HuH-7 (cell line): ENCODE measurements around the gene SHC3.

Experiments used
- DNase-seq: peaks from one replicate; pipeline ENCODE4 v3.0.0; 2011; ENCODE audit warnings: low spot score

The SHC3 gene

DNA sequence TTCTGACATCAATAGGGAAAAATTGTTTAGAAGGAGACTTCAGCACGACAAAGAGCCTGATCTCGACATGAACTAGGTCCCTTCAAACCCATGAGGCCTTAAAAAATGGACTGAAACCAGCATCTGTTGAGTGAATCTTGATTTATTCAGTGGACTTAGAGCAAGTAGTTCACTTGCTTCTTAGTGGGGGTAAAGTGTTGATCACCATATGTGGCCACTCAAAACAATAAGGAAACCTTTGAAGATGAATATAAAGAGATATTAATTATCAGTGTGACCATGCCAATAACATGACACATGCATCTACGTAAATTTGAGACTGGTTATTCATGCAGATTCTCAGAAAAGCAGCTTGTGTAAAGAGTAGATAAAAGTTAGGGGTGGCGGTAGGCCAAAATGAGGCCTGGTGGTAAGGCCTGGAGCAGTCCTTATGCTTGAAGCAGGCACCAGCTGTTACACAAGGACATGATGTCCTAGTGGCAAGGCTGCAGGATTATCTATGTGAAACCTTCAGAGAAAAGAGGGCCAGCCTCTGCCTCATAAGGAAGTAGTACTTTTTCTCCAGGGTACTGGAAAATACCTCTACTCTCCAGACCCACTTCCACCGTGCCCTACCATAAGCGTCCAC, 126.0 kb downstream of the SHC3 start:
- DNase-seq = no peak

DNA sequence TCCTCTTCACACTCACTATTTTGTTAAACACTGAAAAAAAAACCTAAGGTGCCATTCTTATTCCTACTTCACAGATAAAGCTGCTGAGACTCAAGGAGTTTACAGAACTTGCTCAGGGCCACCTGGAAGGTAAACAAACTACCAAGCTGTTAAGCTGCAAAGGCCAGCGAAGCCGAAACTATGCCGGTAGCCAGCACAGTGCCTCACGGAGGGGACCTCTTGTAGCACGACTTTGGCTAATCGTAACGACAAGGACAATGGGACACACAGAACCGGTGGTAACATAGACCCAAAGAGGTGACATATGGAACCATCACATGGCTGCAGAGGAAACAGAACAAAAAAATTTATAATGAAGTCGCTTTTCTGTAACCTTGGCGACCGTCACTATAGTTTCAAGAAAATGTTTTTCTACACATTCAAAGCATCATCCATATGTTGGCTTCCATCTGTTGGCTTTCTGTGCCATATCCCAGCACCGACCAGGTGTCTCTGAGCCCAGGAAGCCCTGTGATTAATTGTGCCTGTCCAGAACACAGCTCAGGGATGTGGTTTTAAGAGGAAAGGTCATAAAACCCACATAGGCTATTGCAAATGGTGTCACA, 127.1 kb downstream of the SHC3 start:
- no peak for DNase-seq

DNA sequence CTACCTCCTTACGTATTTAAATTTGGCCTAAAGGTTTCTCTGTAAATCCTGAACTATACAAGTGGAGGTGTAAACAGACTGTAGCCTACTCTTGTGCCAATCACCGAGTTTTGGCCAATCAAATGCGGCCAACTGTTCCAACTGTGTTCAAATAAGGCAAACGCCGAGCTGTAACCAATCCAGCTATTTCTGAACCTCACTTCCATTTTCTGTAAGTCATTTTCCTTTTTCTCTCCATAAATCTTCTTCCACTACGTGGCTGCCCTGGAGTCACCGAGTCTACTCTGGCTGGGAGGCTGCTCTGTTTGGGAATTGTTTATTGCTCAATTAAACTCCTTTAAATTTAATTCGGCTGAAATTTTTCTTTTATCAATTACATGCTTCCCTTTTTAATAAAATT, 129.0 kb downstream of the SHC3 start:
- no peak for DNase-seq

DNA sequence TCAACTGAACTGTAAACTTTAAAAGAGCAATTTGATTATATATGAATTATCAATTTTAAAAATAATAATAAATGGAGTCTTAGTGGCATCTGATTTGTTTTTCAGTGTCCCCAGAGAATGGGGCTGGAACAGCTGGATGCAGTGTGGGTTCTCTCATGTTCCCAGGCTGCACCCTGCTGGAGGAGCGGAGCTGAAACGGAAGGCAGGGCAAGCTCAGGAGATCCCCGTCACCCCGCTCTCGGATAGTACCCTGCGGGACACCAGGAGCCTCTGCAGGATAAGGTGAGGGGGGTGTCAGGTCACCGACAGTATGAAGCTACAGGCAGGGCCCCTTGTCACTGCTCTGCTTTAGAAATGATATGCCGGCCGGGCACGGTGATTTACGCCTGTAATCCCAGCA, 130.0 kb downstream of the SHC3 start:
- DNase-seq = no peak

DNA sequence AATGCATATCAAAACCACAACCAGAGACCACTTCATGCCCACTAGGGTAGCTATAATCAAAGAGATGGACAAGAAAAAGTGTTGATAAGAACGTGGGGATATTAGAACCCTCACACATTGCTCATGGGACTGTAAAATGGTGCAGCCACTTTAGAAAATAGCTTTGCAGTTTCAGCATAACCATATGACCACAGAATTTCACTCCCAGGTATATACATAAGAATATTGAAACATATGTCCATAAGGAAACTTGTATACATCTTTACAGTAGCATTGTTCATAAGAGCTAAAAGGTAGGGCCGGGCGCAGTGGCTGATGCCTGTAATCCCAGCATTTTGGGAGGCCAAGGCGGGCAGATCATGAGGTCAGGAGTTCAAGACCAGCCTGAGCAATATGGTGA, 131.0 kb downstream of the SHC3 start:
- DNase-seq = no peak

DNA sequence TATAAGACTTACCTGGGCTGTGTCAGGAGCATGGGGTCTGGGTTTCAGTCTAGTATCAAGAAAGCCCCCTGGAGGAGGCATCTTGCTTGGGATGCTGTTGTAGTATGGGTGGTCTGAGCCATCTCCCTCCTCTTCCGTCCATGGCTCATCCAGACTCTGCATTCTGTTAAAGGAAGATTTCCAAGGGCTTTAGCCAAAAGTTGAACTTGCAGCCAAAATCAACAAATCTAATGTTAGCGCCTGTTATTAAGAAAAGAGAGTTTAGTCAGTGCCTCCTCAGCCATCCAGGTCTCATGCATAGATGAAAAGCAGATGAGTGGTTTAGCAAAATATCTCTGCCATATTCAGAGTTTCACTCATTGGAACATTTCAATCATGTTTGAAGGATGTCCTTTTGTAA, 131.8 kb downstream of the SHC3 start:
- DNase-seq = no peak

DNA sequence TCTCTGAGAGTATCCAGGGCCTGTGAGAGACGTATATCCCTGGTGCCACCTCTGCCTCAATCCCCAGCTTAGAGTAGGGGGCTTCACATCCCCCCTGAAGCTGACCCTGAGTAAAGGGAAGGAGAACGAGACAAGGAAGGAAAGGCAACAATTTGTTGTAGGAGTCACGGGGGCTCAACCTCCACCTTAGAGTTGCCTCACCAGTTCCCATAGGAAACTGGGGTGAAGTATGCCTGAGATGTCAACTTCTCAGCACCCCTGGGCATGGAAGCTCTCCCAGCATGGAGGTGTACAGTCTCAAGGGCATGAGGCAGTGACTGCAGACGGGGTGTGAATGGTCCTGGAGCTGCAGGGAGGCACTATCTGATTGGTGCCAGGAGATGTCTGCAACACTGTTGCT, 133.7 kb downstream of the SHC3 start:
- DNase-seq = no peak

DNA sequence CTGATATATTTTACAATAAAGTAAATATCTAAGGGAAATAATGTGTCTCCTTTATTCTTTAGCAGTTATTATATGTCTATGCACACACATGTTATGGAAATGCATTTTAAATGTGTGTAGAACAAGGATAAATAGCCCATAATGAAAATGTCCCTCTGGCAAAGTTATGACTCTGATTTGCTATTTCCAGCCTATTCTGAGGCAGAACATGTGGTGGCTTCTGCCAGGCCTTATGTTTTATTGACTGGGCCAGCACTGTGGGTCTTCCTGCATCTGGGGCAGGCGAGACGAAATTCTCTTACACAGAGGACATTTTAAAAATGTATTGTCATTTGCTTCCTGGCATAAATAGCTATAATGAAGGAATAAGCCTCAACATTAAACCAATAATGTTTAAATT, 134.5 kb downstream of the SHC3 start:
- DNase-seq = no peak

DNA sequence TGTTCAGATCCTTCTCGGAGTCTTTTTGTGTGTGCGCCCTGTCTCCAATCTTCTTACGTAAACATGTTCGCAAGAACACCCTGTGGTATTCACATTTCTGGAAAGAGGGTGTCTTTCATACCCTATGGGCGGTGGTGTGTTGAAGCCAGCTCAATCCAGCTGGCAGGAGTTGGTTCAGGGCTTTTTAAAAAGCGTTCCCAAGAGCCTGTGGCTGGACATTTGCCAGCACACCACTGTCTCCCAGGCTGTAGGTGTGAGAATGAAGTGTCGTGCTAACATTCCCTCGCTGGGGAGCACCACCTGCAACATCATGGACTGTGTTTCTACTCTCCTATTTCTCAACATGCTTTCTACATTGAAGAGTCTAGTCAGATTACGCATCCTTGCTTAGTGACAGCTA, 135.6 kb downstream of the SHC3 start:
- DNase-seq = no peak

DNA sequence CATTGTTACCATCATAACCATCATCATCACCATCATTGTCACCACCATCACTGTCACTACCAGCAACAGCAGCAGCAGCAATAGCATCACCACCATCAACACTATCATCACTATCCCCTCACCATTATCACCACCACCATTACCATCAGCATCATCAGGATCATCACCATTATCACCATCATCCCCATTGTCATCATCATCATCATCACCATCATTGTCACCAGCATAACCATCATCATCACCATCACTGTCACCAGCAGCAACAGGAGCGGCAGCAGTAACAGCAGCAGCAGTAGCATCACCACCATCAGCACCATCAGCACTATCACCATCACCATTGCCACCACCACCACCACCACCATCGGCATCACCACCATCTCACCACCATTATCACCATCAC, 139.0 kb downstream of the SHC3 start:
- no peak for DNase-seq

DNA sequence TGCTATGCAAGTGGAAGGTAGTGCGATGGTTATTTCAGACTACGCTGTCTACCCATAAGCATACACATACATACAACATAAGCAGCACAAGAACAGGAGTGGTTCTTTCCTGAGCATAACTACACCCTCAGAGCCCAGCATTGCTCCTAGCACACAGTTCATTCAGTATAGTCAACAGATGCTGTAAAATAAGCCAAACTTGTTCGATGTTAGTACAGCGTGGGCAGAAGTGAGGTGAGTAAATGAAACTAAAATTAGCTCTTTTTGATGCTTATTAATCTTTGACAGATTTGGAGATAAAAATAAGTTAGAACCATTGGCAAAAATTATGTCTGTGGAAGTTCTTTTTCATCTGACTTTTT, 139.5 kb downstream of the SHC3 start:
- DNase-seq = no peak

DNA sequence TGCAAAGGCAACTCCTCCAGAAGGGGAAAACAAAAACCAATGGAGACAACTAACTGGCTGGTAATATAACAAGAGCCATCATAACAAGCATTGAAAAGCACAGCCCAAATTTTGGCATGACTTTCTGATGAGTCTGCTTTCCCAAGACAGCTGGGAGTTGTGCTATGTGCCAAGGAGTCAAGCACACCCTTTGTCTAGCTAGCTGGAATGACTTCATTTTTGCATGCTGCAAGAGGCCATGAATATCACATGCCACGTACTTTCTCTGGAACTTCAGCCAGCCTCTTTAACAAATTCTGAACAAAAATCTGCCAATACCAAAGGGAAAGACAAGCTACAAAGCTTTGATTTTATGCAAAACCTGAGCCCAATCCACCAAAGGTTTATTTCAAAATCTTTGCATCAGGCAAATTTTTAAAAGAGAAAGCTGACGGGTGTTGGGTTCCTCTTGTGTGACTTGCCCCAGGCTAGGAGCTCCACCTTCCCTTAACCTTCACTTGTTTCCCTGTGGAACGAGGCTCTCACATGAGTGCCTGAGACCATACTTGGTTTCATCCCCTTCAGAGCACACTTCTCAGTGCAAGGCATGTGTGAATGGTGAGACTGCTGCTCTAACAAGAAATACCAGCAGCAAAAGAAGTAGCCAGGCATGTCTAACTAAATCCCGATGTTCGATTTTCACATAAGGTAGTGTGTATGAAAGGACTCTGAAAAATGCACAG, 140.1 kb downstream of the SHC3 start:
- DNase-seq = no peak

DNA sequence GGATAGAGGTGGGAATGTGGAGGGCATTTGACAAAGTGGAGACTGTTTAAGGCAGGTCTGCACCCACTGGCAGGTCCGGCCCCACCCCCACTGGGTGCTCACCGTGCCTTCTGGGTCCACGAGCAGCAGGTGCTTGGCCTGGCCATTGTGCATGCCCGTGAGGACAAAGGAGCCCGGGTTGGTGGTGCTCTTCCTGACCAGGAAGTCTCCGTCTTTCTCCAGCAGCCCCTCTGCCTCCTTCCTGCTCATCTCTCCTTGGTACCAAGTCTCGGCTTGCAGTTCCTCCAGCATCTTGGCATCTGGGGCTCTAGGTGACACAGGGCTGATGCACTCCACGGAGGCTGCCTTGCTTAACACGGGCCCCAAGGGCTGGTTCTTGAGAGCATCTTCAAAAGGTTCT, 140.7 kb downstream of the SHC3 start:
- DNase-seq = no peak

DNA sequence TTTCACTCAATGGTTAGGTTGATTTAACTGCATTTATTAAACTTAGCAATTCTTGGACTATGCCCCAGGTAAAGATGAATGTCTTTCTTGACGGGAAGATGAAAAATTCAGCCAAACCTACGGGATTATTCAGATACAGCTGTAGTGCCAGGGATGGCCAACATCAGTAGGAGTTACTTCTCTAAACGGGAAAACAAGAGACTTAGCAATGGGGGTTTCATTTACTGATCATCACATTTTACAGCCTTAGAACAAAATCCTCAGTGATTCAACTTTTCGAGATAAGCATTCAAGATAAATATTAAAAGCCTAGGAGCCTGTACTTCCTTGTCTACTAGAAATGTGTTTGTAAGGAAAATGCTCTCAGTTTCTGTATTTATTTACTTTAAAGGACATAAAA, 141.3 kb downstream of the SHC3 start:
- DNase-seq = no peak

DNA sequence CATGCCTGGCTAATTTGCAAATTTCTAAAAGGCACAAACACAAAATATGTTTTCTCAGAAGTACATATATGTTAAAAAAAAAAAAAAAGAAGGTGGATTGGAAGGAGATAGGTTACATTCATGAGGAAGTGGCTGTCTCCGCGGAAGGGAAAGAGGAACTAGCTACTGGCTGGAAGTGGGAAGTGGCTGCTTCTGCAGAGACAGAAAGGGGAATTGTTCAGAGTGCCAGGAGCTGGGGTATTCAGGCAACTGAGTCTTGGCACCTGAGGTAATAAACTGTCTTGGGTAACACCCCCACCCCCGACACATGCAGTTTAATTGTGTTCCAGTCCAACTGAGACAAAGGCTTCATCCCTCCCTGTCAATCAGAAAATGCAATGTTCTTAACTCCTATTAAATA, 141.7 kb downstream of the SHC3 start:
- DNase-seq = no peak

DNA sequence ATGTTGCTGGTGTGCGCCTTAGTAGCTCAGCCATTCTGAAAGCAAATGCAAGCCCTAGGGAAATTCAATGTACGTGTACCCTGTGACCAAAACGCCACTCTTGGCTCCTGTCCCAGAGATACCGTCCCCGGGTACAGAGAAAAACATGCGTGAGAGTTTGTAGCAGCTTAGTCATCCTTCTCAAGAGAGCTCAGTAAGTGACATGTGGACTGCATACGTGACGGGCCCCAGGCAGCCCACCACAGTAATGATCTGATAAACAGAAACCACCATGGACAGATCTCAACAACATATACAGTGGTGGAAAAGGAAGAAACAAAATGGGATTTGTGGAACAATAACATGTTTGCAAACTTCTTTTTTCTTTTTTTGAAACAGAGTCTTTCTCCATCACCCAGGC, 142.2 kb downstream of the SHC3 start:
- no peak for DNase-seq

DNA sequence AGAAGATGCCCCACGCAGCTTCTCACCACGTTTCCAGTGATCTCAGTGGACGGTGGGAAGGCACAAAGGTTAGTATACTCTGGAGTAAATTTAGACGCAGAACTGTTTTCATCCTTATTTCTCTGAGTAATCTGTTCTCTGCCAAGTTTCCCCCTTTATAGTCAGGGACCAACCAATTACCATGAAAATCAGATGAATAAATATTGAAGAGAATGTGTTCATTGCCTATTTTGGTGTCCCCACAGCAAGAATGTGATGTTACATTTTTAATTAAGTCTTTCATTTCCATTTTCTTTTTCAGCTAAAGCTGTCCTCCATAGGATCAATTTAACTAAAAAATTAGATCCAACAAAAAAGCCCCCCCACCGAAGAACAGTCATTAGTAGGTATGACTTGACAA, 146.0 kb downstream of the SHC3 start:
- no peak for DNase-seq

DNA sequence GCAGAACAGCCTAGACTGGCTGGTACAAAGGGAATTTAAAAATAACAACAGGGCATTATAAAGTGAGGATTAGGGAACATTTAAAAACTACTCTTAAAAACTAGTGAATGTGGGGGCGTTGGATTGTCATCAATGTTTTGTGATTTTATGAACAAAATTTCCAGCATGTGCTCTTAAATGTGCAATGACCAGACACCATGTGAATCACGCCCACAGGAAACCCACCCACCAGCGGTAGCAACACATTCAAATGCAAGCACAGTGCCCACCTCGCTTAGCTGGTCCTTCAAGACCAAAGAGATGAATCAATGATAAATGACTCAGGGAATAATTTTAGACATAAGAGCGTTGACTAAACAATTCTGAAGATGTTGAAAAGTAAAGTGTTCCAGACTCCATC, 146.4 kb downstream of the SHC3 start:
- no peak for DNase-seq

DNA sequence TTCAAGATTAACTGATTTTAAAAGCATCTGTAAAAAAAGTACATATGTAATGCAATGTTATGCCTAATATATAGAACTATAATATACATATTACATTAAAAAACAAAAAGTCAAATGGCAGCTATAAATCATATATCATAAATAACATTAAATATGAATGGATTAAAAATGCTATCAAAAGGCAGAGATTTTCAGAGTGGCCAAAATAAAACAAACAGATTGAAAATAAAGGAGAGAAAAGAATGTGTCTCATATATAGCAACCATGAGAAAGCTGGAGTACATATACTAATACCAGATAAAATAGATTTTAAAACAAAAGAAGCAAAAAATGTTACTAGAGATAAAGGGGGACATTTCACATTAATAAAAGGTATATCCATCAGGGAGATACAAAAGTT, 148.8 kb downstream of the SHC3 start:
- no peak for DNase-seq

DNA sequence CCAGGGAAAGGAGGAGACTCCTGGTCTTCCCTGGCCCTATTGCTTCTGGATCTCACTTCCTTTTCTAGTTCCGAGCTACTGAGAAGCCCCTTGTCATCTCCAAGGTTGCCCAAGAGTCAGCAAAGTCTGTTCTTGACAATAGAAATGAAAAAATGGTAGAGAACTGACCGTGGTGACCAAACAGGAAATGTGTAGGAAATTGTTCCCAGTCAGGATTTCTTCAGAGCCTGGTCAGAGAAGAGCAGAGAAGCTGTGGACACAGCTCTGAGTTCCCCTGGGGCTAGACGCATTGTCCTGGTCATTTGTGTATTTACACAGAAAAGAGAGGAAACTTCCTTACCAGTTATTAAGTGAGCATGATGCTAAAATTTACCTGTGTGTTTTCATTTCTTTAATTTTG, 151.7 kb downstream of the SHC3 start:
- DNase-seq = no peak

DNA sequence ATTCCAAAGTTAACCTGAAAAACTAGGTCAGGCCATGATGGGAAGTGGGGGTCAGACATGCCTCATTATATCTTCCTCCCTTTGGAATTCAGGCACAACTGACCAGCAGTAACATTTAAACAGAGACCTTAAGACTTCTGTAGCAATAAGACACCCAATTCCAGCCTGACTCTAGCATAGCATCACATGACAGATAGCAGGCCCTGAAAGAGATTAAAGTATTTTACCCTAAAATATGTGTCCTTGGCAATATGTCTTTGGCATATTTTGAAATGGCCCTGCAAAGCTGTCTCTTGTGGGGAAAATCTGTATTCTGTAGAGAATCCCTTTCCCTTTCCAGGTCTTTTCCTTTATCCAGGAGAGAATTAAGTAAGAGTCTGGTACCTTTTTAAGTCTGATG, 153.1 kb downstream of the SHC3 start:
- DNase-seq = no peak

DNA sequence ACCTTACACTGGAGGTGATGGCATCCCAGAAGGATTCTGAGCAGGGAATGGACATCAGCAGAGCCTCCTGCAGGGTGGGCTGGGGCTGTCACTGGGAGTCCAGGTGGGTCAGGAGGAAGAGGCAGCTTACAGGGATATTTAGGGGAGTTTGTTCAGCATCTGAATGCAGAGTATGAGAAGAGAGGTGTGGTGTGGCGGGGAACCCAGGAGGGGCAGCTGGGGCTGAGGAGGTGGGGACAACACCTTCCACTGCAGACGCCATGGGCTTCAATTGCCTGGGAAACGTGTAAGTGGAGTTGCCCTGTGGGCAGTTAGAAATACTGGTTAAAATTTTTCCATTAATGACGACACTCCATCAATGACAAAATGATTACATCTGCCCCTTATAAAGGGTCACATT, 153.9 kb downstream of the SHC3 start:
- DNase-seq = no peak

DNA sequence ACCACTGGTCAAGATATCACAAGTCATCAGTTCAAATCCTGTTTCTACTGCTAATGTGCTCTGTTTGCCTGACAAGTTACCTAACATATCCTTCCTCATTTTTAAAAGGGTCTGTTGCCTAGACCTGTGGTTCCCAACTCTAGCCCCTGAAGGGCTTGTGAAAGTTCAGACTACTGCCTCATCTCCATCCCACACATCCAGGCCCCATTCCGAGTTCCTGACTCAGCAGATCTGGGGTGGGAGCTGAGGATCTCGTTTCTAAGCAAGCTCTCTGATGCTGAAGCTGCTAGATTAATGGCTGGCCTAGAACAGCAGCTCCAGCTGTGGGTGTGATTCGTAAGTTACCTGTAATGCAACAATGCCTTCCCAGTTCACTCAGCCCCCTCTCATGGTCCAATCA, 154.9 kb downstream of the SHC3 start:
- DNase-seq = no peak

DNA sequence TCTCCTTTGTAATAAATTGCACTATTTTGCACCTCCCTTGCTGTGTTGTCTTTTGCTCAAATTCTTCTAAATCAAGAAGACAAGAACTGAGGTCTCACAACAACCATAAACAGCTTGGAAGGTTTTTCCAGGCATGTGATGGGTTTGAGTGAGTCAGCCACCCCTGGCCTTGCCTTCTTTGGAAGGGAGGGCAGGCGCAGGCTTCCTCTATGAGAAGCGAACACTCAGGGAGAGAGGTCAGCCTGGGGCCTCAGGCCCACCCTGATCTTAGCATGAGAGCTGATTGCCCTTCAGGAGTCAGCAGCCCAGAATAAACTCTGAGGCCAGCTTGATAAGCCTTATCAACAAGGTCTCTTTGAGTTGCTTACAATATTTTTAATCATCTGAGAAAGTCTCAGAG, 155.7 kb downstream of the SHC3 start:
- DNase-seq = no peak
